ENCODE data around the gene ELF5. TPM values are rescaled to one million over a fixed set of nuclear protein-coding genes. Genes with fewer than 3 reads are reported as not detected.

The ELF5 gene
- total RNA-seq, 1 experiment from 2014 or later, result 0.11 TPM

DNA sequence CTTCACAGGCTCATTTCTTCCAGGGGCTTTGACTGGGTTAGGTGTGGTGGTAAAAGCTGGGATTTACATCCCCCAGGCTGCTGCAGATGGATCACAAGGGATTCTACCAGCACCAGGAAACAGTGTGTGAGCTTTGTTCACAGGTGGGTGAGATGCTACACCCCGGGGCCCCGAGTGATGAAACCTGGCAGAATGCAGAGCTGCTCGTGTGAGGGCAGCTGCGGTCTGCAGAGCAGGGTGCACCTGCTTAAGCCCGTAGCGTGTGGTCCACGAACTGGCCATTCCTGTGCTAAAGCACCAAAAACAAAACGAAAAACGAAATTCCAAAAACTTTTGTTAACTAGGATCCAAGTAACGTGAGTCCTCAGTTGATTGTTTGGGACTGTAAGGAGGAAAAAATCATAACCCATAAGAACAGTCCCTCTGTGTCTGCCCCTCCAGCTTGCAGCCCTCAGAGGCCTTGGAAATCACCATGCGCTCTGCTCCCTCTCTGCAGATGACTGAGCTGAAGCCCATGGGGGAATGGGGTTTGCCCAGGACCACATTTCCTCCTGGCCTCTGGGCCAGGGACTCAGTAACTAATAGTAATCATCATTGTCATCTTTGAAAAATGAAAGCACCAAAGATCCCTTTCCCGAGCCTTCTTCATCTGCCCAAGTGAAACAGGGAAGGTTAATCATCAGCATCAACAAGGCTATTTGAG is 24.6 kb downstream of the ELF5 start:
- Mint-ChIP-seq H3K9me3 (ENCODE audit: unreplicated experiment) (no peaks in the 10 kb centered on the region), H3K4me3 (ENCODE audit: unreplicated experiment) (no peak overlapping the region), H3K4me1 (ENCODE audit: low read depth, unreplicated experiment) (no peaks in the 10 kb centered on the region), H3K27me3 (ENCODE audit: insufficient read depth, unreplicated experiment) (no peaks in the 10 kb centered on the region), H3K36me3 (ENCODE audit: insufficient read depth, unreplicated experiment) (no peaks in the 10 kb centered on the region), H3K27ac (ENCODE audit: unreplicated experiment) (no peak overlapping the region)
- CTCF ChIA-PET, result no interaction called here
- POLR2A ChIA-PET, result no interaction called here
- BruUV-seq (replicated peaks), result no TSS peak
- Histone ChIP-seq H3K36me3 (ENCODE audit: control insufficient read depth, insufficient read depth, low read length) (no peaks in the 10 kb centered on the region), H3K4me3 (ENCODE audit: low read depth, low read length) (no peak overlapping the region), H3K27me3 (replicated peaks; ENCODE audit: control insufficient read depth, insufficient read depth, low read length) (no peaks in the 10 kb centered on the region), H3K9me3 (no peaks in the 10 kb centered on the region), H3K4me1 (no peaks in the 10 kb centered on the region)
- TF ChIP-seq, protein P1, sequence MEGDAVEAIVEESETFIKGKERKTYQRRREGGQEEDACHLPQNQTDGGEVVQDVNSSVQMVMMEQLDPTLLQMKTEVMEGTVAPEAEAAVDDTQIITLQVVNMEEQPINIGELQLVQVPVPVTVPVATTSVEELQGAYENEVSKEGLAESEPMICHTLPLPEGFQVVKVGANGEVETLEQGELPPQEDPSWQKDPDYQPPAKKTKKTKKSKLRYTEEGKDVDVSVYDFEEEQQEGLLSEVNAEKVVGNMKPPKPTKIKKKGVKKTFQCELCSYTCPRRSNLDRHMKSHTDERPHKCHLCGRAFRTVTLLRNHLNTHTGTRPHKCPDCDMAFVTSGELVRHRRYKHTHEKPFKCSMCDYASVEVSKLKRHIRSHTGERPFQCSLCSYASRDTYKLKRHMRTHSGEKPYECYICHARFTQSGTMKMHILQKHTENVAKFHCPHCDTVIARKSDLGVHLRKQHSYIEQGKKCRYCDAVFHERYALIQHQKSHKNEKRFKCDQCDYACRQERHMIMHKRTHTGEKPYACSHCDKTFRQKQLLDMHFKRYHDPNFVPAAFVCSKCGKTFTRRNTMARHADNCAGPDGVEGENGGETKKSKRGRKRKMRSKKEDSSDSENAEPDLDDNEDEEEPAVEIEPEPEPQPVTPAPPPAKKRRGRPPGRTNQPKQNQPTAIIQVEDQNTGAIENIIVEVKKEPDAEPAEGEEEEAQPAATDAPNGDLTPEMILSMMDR (IDR thresholded peaks at IDR 0.05; ENCODE audit: insufficient read depth in 1 of 2, low read depth in 1 of 2, low read length in 1 of 2, severe bottlenecking in 1 of 2, unreplicated experiment in 1 of 2), result no peak
- intact Hi-C loops (cut with micrococcal nuclease; ENCODE audit: unreplicated experiment), result no loop called here
- no peak for DNase-seq

DNA sequence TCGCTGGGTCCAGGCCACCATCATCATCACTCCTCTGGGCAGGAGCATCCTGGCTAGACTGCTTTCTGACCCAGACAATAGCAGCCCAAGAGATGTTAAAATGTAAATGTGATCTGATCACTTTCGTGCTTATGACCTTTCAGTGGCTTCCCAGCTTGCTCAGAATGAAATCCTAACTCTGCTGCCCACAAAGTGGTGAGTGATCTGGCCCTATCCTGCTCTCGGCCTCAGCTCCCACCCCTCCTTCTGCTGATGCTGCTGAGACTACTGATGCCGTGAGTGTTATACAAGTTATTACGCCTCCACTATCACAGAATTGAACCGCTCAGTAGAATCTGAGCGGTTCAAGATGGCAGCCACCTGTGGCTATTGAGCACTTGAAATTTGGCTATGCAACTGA is 26.2 kb downstream of the ELF5 start:
- DNase-seq, result no peak

DNA sequence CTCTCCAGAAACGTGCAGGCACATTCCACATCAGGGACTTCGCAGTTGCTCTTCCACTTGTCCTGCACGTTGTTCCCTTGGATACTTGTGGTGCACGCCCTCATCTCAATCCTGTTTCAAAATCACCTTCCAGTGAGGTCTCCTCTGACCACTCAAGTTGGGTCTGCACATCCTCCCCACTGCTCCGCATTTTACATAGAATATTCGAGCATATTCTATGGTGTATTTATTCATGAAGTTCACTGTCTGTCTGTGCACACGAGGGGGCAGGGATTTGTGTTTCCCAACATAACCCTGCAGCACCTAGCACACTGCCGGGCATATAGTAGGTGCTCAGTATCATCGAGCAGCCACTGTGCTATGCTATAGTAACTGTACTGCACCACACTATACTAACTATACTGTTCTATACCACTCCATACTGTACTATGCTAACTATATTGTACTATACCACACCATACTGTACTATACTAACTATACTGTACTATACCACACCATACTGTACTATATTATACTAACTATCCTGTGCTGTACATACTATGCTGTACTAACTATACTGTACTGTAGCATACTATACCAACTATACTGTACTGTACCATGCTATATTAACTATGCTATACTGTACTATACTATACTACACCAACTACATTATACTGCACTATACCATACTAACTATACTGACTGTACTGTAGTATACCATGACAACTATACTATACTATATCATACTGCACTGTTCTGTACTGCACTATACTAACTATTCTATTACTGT is 30.3 kb downstream of the ELF5 start:
- TF ChIP-seq, protein P1 (IDR thresholded peaks at IDR 0.05; ENCODE audit: insufficient read depth in 1 of 2, low read depth in 1 of 2, low read length in 1 of 2, severe bottlenecking in 1 of 2, unreplicated experiment in 1 of 2), result no peak
- no peak for DNase-seq
- H3K27me3 ChIP-seq (replicated peaks; ENCODE audit: control insufficient read depth, insufficient read depth, low read length), result no peaks in the 10 kb centered on the region
- ChIA-PET POLR2A (no interaction called here), CTCF (no interaction called here)
- H3K27me3 Mint-ChIP-seq (ENCODE audit: insufficient read depth, unreplicated experiment), result no peaks in the 10 kb centered on the region
- no peaks in the 10 kb centered on the region for H3K4me1 Mint-ChIP-seq (ENCODE audit: low read depth, unreplicated experiment)
- no peaks in the 10 kb centered on the region for H3K9me3 ChIP-seq
- H3K9me3 Mint-ChIP-seq (ENCODE audit: unreplicated experiment), result no peaks in the 10 kb centered on the region
- intact Hi-C loops (cut with micrococcal nuclease; ENCODE audit: unreplicated experiment), result no loop called here
- H3K36me3 Mint-ChIP-seq (ENCODE audit: insufficient read depth, unreplicated experiment), result no peaks in the 10 kb centered on the region
- H3K4me1 ChIP-seq, result peaks cover 4% of the 10 kb centered on the region; the same call in 1 of the 2 replicates
- H3K4me3 ChIP-seq (ENCODE audit: low read depth, low read length), result no peak overlapping the region
- no TSS peak for BruUV-seq (replicated peaks)
- H3K4me3 Mint-ChIP-seq (ENCODE audit: unreplicated experiment), result no peak overlapping the region
- H3K36me3 ChIP-seq (ENCODE audit: control insufficient read depth, insufficient read depth, low read length), result no peaks in the 10 kb centered on the region
- no peak overlapping the region for H3K27ac Mint-ChIP-seq (ENCODE audit: unreplicated experiment)

More for the DNA sequence above, 26.2 kb downstream of the ELF5 start:
- H3K4me3 Mint-ChIP-seq (ENCODE audit: unreplicated experiment), result no peak overlapping the region
- POLR2A ChIA-PET, result no interaction called here
- no peak overlapping the region for H3K27ac Mint-ChIP-seq (ENCODE audit: unreplicated experiment)
- H3K9me3 Mint-ChIP-seq (ENCODE audit: unreplicated experiment), result no peaks in the 10 kb centered on the region
- CTCF ChIA-PET, result no interaction called here
- H3K36me3 ChIP-seq (ENCODE audit: control insufficient read depth, insufficient read depth, low read length), result no peaks in the 10 kb centered on the region
- H3K9me3 ChIP-seq, result no peaks in the 10 kb centered on the region
- no peaks in the 10 kb centered on the region for H3K27me3 Mint-ChIP-seq (ENCODE audit: insufficient read depth, unreplicated experiment)
- TF ChIP-seq, protein P1 (IDR thresholded peaks at IDR 0.05; ENCODE audit: insufficient read depth in 1 of 2, low read depth in 1 of 2, low read length in 1 of 2, severe bottlenecking in 1 of 2, unreplicated experiment in 1 of 2), result no peak
- no peaks in the 10 kb centered on the region for H3K36me3 Mint-ChIP-seq (ENCODE audit: insufficient read depth, unreplicated experiment)
- BruUV-seq (replicated peaks), result no TSS peak
- no peaks in the 10 kb centered on the region for H3K27me3 ChIP-seq (replicated peaks; ENCODE audit: control insufficient read depth, insufficient read depth, low read length)
- no peaks in the 10 kb centered on the region for H3K4me1 ChIP-seq
- intact Hi-C loops (cut with micrococcal nuclease; ENCODE audit: unreplicated experiment), result no loop called here
- H3K4me1 Mint-ChIP-seq (ENCODE audit: low read depth, unreplicated experiment), result no peaks in the 10 kb centered on the region
- H3K4me3 ChIP-seq (ENCODE audit: low read depth, low read length), result no peak overlapping the region
